HG02840 (cell line): ENCODE data around the gene DCAKD.
"Not testable (repeated sequence)": the region's sequence is repeated elsewhere in the genome, so short reads cannot be mapped to it uniquely, and the experiment has no call there.

Source experiments
- ATAC-seq: cut with Tn5 transposase; IDR thresholded peaks from one replicate; pipeline ENCODE4 v1.9.1; 2021; ENCODE audit warnings: mild to moderate bottlenecking, moderate library complexity, moderate number of reproducible peaks; ENCODE audit not compliant: unreplicated experiment, low FRiP score

DCAKD gene

GRCh38 chr17:45070001-45070400 lies 18.6 kb upstream of the DCAKD start:
- no peak for ATAC-seq

GRCh38 chr17:45067637-45068036 lies 16.2 kb upstream of the DCAKD start:
- ATAC-seq: no peak

DNA sequence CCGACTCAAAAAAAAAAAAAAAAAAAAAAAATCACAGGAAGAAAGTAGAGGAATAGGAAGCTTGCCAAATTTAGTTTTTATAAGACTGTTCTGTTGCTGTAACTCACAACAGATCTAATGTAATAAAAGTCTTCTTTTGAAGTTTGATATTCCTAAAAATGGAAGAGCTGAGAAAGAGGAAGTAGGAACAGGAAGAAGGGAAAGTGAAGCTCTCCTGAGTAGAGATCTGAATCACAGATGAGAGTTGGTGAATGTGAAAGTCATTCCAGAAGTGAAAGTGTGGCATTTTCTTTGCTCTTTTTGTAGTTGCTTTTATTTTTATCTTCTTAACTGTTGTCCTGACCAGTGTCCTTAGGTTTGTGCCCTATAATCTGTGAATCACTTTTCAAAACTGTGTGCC lies 11.8 kb upstream of the DCAKD start:
- ATAC-seq: no peak

GRCh38 chr17:45061606-45062205 lies 10.3 kb upstream of the DCAKD start:
- no peak for ATAC-seq

DNA sequence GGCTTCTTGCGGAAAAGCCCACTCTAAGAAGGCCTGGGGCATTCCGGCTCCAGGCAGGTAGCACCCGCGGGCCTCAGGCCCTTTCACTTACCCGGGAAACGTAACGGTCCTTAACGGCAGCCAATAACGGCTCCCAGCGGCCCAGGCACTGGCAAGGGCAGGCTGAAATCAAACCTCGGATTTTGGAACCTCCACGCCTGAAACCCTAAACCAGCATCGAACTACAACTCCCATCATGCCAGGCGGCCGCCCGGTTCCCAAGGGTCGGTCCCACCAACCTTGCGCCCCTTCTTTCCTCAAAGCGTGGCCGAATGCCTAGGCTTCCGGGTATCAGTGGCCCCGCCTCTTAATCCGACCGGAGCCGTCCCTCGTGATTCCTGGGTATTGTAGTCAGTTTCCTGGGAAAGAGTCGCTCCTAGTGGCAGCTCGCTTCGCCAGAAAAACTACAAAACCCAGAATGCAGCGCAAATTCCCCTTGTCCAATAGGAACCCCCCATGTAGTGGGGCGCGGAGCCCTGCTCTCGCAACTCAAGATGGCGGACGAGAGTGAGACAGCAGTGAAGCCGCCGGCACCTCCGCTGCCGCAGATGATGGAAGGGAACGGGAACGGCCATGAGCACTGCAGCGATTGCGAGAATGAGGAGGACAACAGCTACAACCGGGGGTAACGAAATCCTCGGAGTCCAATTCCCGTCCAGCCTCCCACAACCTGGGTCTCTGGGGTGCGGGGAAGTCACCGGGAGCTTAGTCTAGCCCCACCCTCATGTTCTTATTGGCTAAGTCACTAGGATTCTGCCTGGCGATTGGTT lies 9.6 kb upstream of the DCAKD start, which contains the start of gene NMT1:
Gene NMT1, plus strand, starts transcription at position 521 of the 809 bp plus-strand sequence. Its CDS starts 13 bp downstream, at position 534.
- ATAC-seq: peak; percentile 89

- no peak for ATAC-seq
Observed at GRCh38 chr17:45060382-45060796, 9.0 kb upstream of the DCAKD start.

GRCh38 chr17:45052052-45052772 lies 780 bp upstream of the DCAKD start:
- ATAC-seq: no peak

DNA sequence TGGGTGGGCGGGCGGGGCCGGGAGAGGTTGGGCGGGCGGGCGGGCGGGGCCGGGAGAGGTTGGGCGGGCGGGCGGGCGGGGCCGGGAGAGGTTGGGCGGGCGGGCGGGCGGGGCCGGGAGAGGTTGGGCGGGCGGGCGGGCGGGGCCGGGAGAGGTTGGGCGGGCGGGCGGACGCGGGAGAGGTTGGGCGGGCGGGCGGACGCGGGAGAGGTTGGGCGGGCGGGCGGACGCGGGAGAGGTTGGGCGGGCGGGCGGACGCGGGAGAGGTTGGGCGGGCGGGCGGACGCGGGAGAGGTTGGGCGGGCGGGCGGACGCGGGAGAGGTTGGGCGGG lies 254 bp upstream of the DCAKD start:
- not testable (repeated sequence) for ATAC-seq

DNA sequence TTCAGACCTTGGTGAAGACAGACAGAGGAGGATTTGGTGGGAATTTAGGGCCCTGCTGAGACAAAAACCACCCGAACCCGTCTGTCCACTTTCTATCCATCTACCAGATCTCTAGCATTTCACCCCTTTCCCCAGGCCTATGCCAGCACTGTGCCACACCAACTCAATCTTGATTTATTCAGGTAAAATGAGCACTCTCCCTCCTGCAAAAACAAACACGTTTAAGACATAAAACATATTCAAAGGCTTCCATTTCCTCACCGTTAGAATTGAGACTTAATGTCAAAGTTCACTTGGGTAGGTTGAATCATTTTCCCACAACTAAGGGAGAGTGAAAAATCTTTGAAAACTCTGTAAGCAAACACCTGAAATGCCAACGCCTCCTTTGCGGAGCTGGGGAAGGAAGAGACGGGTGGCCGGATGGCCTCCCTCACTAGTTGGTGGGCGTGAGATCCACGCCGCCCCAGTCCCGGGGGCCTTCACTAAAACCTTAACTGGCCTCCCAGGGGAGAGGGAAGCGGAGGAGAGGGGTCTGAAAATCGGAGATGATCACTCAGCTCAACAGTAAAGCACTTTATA lies 862 bp downstream of the DCAKD start:
- ATAC-seq: peak; percentile 11

GRCh38 chr17:45048795-45049563 lies 2.5 kb downstream of the DCAKD start:
- ATAC-seq: no peak

- ATAC-seq: no peak
Observed at GRCh38 chr17:45046537-45047125, 4.8 kb downstream of the DCAKD start.

DNA sequence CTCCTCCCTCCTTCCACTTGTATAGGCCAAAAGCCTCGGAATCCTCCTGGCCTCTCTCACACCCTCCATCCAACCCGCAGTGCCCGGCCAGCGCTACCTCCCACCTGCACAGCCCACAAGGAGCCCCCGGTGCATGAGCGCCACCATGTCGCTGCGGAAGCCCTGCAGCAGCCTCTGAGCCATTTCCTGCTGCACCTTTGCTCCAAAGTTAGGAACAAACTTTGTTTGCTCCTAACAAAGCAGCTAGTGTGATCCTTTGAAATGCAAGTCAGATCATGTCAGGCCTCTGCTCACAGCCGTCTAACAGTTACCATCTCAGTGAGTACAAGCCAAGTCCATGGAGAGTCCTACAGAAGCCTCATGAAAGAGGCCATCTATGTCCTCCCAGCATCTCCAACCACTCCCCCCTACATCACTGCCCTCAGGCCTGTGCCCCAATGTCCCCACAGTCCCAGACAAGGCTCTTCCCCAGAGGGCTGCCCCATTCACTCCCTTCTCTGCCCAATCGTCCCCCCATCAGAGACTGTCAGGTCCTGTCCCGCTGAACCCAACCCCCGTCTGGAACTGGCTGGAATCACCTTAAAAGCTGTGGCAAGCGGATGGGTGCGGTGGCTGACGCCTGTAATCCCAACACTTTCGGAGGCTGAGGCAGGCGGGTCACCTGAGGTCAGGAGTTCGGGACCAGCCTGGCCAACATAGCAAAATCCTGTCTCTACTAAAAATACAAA lies 7.5 kb downstream of the DCAKD start:
- no peak for ATAC-seq

- no peak for ATAC-seq
Observed at GRCh38 chr17:45042346-45043120, 8.9 kb downstream of the DCAKD start.

GRCh38 chr17:45040459-45040858 lies 11.0 kb downstream of the DCAKD start:
- ATAC-seq: no peak

- ATAC-seq: no peak
Observed at GRCh38 chr17:45038728-45039634, 12.5 kb downstream of the DCAKD start.

DNA sequence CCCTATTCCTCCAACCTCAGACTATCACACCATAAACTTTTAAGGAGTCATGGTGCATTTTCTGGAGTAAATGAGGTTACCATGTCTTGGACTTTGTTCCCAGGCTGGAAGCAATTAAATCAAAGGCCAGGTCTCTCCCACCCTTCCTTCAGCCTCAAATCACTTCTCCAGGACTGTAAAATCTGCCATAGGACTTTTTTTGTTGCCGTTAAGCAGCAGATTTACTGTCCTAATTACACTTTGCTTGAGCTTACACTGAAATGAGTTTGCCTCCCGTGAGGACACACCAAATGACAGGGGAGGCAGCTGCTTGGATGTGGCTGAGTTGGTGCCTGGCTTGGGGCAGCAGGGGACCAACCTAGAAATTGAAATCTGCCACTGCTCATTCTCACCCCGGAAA lies 14.7 kb downstream of the DCAKD start:
- ATAC-seq: no peak

DNA sequence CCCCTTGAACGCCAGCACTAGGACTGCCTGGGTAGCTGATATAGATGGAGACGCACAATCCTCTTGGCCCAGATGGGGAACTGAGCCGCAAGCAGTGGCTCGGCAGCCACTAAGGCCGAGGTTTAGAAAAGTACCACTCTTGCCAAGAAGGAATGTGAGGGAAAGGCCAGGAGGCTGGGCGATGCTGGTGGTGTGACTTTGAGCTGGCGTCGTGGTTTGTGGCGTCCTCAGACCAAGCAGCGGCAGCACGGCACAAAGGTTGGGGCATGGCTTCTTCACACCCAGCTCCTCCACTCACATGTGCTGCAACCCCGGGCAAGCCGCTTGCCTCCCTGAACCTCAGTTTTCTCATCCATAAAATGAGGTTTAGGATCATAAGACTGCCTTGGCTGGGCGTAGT lies 15.6 kb downstream of the DCAKD start:
- no peak for ATAC-seq

DNA sequence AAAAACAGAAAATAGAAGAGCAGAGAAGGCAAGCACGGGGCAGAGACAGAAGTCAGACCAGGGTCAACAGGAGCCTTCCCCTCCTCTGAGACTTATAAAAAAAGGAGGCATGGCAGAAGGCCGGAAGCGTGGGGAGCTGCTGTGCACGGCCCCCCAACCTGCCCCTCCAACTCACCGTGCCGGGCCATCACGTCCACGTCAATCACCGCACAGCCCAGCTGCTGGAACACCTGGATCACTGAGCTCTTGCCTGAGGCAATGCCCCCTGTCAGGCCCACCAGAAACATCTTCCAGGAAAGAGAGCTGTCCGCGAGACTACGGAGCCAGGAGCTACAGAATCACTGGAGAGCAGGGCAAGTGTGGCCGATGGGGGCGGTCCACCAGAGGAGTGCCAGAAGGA lies 16.8 kb downstream of the DCAKD start:
- no peak for ATAC-seq
